Transverse colon (tissue), 3 donors: ENCODE measurements around the gene WBP1L.

ENCODE experiments used
- CTCF ChIP-seq, 5 experiments: fragments of 200-600 bp in 3 of 5; fragments of 450-650 bp in 2 of 5; sonication (generic) in 3 of 5; IDR thresholded peaks; 1 replicate in 2 of 5; 2 replicates in 3 of 5; pipeline ENCODE4 v1.5.1; 2016 to 2017; ENCODE audit warnings: antibody characterized with exemption in 5 of 5, inconsistent platforms in 3 of 5, mild to moderate bottlenecking in 2 of 5, moderate library complexity in 1 of 5
- POLR2A ChIP-seq: fragments of 450-650 bp; IDR thresholded peaks from one replicate; pipeline ENCODE4 v1.6.1; 2016; ENCODE audit warnings: antibody characterized with exemption, mild to moderate bottlenecking, moderate library complexity

- no peak for TF ChIP-seq CTCF (IDR thresholded peaks at IDR 0.05)
- no peak for TF ChIP-seq POLR2A
Observed at GRCh38 chr10:102763037-102763607, 19.4 kb downstream of the WBP1L start.
